GM13976 (cell line): ENCODE results near the gene KDM5A.

ENCODE experiments used
- DNase-seq: peaks from one replicate; pipeline ENCODE4 v3.0.0; 2012; ENCODE audit warnings: low spot score
- in situ Hi-C: fragments of 300-500 bp; cut with MboI; formaldehyde crosslinking; loops from one replicate; pipeline ENCODE4 v1.12.0; 2022; ENCODE audit warnings: low sequenced_read_pairs, mixed read lengths, inconsistent platforms; ENCODE audit not compliant: unreplicated experiment
- TF ChIP-seq, protein P1 (sequence below): IDR thresholded peaks from 2 replicates; pipeline ENCODE4 v1.5.1; 2012; ENCODE audit warnings: borderline replicate concordance, mild to moderate bottlenecking; ENCODE audit not compliant: insufficient read depth; ENCODE audit errors: extremely low read depth, missing control alignments, control extremely low read depth

The KDM5A gene

DNA sequence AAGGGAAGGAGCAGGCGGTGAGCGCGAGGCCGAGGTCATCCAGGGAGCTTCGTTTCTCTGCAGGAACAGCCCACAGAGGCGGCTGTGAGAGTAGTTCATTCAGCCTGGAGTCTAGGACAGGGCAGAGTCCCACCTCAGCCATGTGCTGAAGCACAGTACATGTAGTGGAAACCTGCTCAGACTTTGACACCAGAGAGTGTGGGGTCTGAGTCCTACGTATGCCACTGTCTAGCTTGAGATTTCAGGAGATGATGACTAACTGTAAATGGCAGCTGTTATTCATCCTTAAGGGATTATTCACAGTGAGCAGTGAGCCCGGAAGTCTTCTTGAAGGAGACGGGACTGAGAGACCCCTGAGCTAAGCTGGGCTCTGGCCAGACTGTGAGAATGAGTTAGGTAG, 125.5 kb downstream of the KDM5A start:
- no peak for DNase-seq
- TF ChIP-seq, protein P1, sequence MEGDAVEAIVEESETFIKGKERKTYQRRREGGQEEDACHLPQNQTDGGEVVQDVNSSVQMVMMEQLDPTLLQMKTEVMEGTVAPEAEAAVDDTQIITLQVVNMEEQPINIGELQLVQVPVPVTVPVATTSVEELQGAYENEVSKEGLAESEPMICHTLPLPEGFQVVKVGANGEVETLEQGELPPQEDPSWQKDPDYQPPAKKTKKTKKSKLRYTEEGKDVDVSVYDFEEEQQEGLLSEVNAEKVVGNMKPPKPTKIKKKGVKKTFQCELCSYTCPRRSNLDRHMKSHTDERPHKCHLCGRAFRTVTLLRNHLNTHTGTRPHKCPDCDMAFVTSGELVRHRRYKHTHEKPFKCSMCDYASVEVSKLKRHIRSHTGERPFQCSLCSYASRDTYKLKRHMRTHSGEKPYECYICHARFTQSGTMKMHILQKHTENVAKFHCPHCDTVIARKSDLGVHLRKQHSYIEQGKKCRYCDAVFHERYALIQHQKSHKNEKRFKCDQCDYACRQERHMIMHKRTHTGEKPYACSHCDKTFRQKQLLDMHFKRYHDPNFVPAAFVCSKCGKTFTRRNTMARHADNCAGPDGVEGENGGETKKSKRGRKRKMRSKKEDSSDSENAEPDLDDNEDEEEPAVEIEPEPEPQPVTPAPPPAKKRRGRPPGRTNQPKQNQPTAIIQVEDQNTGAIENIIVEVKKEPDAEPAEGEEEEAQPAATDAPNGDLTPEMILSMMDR = no peak

DNA sequence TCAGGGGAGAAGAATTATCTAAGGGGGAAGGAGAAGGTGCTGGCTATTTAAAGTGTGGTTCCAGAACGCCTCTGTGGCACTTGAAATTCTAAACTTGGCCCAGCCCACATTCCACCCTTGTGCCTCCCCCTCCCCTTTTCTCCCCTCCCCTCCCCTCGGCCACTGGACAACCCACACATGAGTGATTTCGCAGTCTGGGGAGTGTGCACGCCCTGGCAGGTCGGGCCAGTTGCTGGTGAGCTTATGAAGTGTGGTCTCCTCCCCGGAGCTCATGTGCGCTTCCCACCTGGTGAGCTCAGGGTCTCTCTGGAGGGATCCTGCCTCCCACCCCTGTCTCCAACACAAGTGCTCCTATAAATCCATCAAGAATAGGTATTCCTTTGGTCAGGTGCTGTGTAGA, 126.3 kb downstream of the KDM5A start, which contains the start of gene SLC6A13:
Gene SLC6A13, minus strand, starts transcription at position 20 of the 400 bp plus-strand sequence. CDS start 2,784 bp downstream, outside the sequence.
- no peak for DNase-seq
- in situ Hi-C loops = no loop called here
- TF ChIP-seq, protein P1 = no peak

More for the DNA sequence above, 125.5 kb downstream of the KDM5A start:
- in situ Hi-C loops = no loop called here

DNA sequence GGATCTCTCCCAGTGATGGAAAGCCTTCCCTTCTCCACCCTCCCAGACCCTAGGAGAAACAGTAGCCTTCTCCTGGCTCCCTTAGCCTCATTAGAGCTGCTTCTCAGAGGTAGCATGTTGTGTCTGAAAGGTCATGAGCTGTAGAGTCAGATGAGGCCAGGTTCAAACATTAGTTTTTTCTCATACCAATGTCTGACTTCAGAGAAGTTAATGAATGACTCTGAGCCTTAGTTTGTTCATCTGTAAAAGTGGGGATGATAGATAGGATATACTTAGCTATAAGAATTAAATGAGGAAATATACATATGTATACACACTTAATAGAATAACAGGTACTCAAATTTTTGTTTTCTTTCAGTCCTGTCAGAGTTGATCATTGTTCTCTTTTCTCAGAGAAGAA, 127.0 kb downstream of the KDM5A start:
- TF ChIP-seq, protein P1 = no peak
- in situ Hi-C loops = no loop called here
- DNase-seq = no peak

DNA sequence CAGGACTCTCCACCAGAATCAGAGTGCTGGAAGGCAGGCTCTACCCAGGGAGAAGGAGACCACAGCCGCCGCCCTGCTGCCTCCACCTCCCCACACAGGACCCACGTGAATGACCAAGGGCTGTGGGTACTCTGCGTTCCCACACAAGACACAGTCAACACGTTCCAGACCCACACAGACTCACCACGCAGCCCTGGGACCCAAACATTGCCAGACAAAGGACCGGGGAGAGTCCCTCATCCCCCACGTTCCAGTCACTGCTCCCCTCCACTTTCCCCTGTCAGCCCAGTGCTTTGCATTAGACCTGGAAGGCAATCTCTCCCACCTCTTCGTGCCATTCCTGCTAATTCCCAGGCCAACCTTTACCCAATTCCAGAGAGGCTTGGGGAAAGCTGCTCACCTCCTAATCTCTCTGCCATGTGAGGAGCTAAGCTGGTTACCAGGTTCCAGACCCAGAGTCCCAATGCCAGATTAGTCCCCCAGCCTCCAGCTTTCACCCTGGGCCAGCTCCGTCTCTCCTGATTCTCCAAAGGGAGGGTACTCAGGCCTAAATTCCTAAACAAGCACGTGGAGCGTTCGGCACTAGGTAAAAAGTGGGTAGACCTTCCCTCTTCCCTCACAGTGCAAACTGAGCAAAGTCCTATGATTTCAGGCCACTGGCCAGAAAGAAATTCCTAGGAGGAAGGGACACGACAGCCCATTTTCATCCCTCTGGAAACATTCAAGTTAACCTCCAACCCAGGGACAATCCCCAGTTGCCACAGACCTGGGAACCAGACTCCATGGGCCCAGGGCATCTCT, 131.4 kb downstream of the KDM5A start:
- TF ChIP-seq, protein P1 = no peak
- DNase-seq = no peak
- in situ Hi-C loops = no loop called here

DNA sequence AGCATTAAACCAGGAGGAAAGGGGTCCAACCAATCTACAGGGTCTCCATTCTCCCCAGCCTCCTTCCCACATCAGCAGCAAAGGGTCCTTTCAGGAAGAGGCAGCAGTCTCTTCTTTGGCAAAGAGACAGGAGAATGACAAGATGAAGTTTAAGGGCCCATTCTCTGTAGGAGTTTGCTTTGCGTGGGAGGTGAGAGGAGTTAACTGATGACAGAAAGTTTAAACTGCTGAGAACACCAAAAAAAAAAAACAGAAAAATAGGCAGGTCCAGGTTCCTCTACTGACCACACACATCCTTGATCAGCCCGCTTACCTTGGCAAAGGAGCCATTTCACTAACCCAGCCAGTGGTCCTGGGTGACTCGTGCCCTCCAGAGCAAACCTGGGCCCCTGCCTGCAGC, 132.2 kb downstream of the KDM5A start:
- DNase-seq = no peak
- in situ Hi-C loops = no loop called here

DNA sequence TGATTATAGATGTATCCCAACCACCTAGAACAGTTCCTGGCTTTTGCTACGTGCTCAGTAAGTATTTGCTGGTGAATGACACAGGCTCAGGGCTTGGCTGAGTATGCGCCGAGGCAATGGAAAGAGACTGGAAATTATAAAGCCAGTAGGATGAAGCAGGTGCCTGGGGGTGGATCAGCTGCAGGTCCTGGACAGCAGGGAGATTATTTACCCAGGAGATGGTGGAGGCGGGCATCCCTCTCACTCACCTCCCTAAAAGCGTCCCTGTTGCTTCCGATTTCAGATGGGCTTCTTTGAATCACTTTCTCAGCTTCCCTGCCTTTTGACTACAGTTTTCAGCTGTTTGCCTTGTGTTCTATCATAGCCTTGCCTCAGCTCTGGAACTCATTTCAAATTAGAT, 132.9 kb downstream of the KDM5A start:
- no peak for DNase-seq
- TF ChIP-seq, protein P1 = no peak
- in situ Hi-C loops = no loop called here

More for the DNA sequence above, 132.2 kb downstream of the KDM5A start:
- TF ChIP-seq, protein P1 = no peak

DNA sequence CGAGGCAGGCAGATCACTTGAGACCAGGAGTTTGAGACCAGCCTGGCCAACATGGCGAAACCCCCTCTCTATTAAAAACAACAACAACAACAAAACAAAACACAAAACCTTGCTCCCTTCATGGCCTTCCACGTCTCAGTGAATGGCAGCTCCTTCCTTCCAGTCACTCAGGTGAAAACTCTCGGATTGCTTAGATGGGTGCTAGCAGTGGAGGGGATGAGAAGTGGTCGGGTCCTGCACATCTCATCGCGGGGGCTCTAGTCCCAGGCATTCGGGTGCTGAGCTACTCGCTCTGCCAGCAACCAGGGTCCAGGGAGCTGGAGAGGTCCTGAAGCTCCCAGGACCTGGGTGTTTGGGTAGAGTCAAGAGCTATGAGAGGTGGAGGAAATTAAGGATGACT, 134.2 kb downstream of the KDM5A start:
- TF ChIP-seq, protein P1 = no peak
- DNase-seq = no peak
- in situ Hi-C loops = no loop called here
